ENCODE results near the gene ARVCF. TPM values are rescaled to one million over a fixed set of nuclear protein-coding genes. Genes with fewer than 3 reads are reported as not detected.

Gene ARVCF
- total and polyA plus RNA-seq, 2 experiments from 2014 or later: 40.3 to 55.5 TPM

GRCh38 chr22:19959043-19959586 lies 57.5 kb downstream of the ARVCF start:
- no peaks in the 10 kb centered on the region for H3K9me3 ChIP-seq (ENCODE audit: low read depth)
- peaks cover 11% of the 10 kb centered on the region for H3K4me1 ChIP-seq (ENCODE audit: low read depth)
- DNase-seq (ENCODE audit: low read depth in 1 of 2, low spot score in 1 of 2): peak; percentile 76 to 99
- H3K27me3 ChIP-seq: no peaks in the 10 kb centered on the region
- no peak for TF ChIP-seq CTCF (IDR thresholded peaks at IDR 0.05; ENCODE audit: low read depth, low read length)
- no peaks in the 10 kb centered on the region for H3K36me3 ChIP-seq
- H3K27ac ChIP-seq: no peak overlapping the region
- peak overlapping the region; percentile 29 for H3K4me3 ChIP-seq

- Histone ChIP-seq H3K36me3 (no peaks in the 10 kb centered on the region), H3K27ac (no peak overlapping the region)
- DNase-seq (ENCODE audit: low read depth in 1 of 2, low spot score in 1 of 2): peak in 1 of 2 donors; percentile 35
Measured at GRCh38 chr22:19958083-19959042, 58.3 kb downstream of the ARVCF start.

GRCh38 chr22:19957445-19957844 lies 59.2 kb downstream of the ARVCF start:
- DNase-seq (ENCODE audit: low read depth in 1 of 2, low spot score in 1 of 2): no peak
- Histone ChIP-seq H3K4me3 (no peak overlapping the region), H3K4me1 (ENCODE audit: low read depth) (peaks cover 11% of the 10 kb centered on the region), H3K27me3 (no peaks in the 10 kb centered on the region), H3K27ac (no peak overlapping the region), H3K9me3 (ENCODE audit: low read depth) (no peaks in the 10 kb centered on the region), H3K36me3 (no peaks in the 10 kb centered on the region)
- no peak for TF ChIP-seq CTCF (IDR thresholded peaks at IDR 0.05; ENCODE audit: low read depth, low read length)

More at GRCh38 chr22:19958083-19959042, 58.3 kb downstream of the ARVCF start:
- H3K4me3 ChIP-seq: peak overlapping the region; percentile 29
- H3K9me3 ChIP-seq (ENCODE audit: low read depth): no peaks in the 10 kb centered on the region
- H3K4me1 ChIP-seq (ENCODE audit: low read depth): peaks cover 11% of the 10 kb centered on the region
- TF ChIP-seq CTCF (IDR thresholded peaks at IDR 0.05; ENCODE audit: low read depth, low read length): no peak
- H3K27me3 ChIP-seq: no peaks in the 10 kb centered on the region

- no peak overlapping the region for H3K4me3 ChIP-seq
- no peak overlapping the region for H3K27ac ChIP-seq
- no peaks in the 10 kb centered on the region for H3K9me3 ChIP-seq (ENCODE audit: low read depth)
- DNase-seq (ENCODE audit: low read depth in 1 of 2, low spot score in 1 of 2): no peak
- peaks cover 11% of the 10 kb centered on the region for H3K4me1 ChIP-seq (ENCODE audit: low read depth)
- H3K36me3 ChIP-seq: no peaks in the 10 kb centered on the region
- TF ChIP-seq CTCF (IDR thresholded peaks at IDR 0.05; ENCODE audit: low read depth, low read length): no peak
- H3K27me3 ChIP-seq: no peaks in the 10 kb centered on the region
Measured at GRCh38 chr22:19955241-19956128, 61.1 kb downstream of the ARVCF start.

GRCh38 chr22:19951346-19951745 lies 65.3 kb downstream of the ARVCF start:
- no peak overlapping the region for H3K27ac ChIP-seq
- peaks cover 5% of the 10 kb centered on the region for H3K4me1 ChIP-seq (ENCODE audit: low read depth)
- DNase-seq (ENCODE audit: low read depth in 1 of 2, low spot score in 1 of 2): no peak
- no peaks in the 10 kb centered on the region for H3K9me3 ChIP-seq (ENCODE audit: low read depth)
- no peak for TF ChIP-seq CTCF (IDR thresholded peaks at IDR 0.05; ENCODE audit: low read depth, low read length)
- no peaks in the 10 kb centered on the region for H3K27me3 ChIP-seq
- no peaks in the 10 kb centered on the region for H3K36me3 ChIP-seq
- H3K4me3 ChIP-seq: no peak overlapping the region
